Measurements from ENCODE around the gene EXOC6B.

DNA sequence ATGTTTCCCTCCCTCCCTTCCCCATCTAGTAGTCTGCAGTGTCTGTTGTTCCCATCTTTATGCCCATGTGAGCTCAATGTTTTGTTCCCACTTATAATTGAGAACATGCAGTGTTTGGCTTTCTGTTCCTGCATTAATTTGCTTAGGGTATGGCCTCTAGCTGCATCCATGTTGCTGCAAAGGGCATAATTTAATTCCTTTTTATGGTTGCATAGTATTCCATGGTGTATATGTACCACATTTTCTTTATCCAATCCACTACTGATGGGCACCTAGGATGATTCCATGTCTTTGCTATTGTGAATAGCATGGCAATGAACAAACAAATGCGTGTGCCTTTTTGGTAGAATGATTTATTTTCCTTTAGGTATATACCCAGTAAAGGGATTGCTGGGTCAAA lies 617.6 kb downstream of the EXOC6B start:
- TF ChIP-seq, protein P1, sequence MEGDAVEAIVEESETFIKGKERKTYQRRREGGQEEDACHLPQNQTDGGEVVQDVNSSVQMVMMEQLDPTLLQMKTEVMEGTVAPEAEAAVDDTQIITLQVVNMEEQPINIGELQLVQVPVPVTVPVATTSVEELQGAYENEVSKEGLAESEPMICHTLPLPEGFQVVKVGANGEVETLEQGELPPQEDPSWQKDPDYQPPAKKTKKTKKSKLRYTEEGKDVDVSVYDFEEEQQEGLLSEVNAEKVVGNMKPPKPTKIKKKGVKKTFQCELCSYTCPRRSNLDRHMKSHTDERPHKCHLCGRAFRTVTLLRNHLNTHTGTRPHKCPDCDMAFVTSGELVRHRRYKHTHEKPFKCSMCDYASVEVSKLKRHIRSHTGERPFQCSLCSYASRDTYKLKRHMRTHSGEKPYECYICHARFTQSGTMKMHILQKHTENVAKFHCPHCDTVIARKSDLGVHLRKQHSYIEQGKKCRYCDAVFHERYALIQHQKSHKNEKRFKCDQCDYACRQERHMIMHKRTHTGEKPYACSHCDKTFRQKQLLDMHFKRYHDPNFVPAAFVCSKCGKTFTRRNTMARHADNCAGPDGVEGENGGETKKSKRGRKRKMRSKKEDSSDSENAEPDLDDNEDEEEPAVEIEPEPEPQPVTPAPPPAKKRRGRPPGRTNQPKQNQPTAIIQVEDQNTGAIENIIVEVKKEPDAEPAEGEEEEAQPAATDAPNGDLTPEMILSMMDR (IDR thresholded peaks at IDR 0.05) = no peak
- TF ChIP-seq POLR2A (IDR thresholded peaks at IDR 0.05) = no peak

Data from body of pancreas (tissue), 4 donors.